Gastroesophageal sphincter (tissue), 4 donors: ENCODE measurements around the gene CENPT. TPM values are rescaled to one million over a fixed set of nuclear protein-coding genes. Genes with fewer than 3 reads are reported as not detected.

Experiments
- ATAC-seq: fragments of 150-250 bp; one replicate; pipeline ENCODE4 v1.9.1; 2016; ENCODE audit warnings: mild to moderate bottlenecking, moderate library complexity
- H3K27ac ChIP-seq, 4 donors: fragments of 200-600 bp; sonication (generic) in 3 of 4; 1 replicate in 3 of 4; 2 replicates in 1 of 4; pipeline ENCODE4 v1.5.1; 2016 to 2019
- H3K27me3 ChIP-seq: fragments of 200-600 bp; sonication (generic); one replicate; pipeline ENCODE4 v1.5.1; 2019
- H3K36me3 ChIP-seq, 2 donors: fragments of 200-600 bp; sonication (generic); one replicate each; pipeline ENCODE4 v1.5.1; 2019; ENCODE audit warnings: control low read depth in 1 of 2
- H3K4me1 ChIP-seq, 3 donors: fragments of 200-600 bp; sonication (generic); 1 replicate in 2 of 3; 2 replicates in 1 of 3; pipeline ENCODE4 v1.5.1; 2016 to 2019; ENCODE audit warnings: control low read depth in 2 of 3
- H3K4me3 ChIP-seq, 2 donors: fragments of 200-600 bp; sonication (generic); one replicate each; pipeline ENCODE4 v1.5.1; 2019; ENCODE audit warnings: mild to moderate bottlenecking in 1 of 2, moderate library complexity in 1 of 2
- H3K9me3 ChIP-seq, 3 donors: fragments of 200-600 bp; sonication (generic); one replicate each; pipeline ENCODE4 v1.5.1; 2017 to 2019; ENCODE audit warnings: control low read depth in 2 of 3
- CTCF ChIP-seq, 4 experiments: fragments of 200-600 bp in 2 of 4; fragments of 450-650 bp in 2 of 4; sonication (generic) in 1 of 4; IDR thresholded peaks; one replicate each; pipeline ENCODE4 v1.5.1; 2017 to 2019; ENCODE audit warnings: antibody characterized with exemption in 4 of 4, mild to moderate bottlenecking in 2 of 4, moderate library complexity in 2 of 4
- EP300 ChIP-seq: sonication (generic); formaldehyde crosslinking; IDR thresholded peaks from one replicate; pipeline ENCODE4 v1.6.1; 2017; ENCODE audit warnings: antibody characterized with exemption, mild to moderate bottlenecking
- POLR2A ChIP-seq, 2 donors: fragments of 450-650 bp; IDR thresholded peaks; one replicate each; pipeline ENCODE4 v1.6.1; 2017; ENCODE audit warnings: antibody characterized with exemption in 2 of 2, mild to moderate bottlenecking in 2 of 2, moderate library complexity in 1 of 2
- POLR2AphosphoS5 ChIP-seq: sonication (generic); formaldehyde crosslinking; IDR thresholded peaks from one replicate; pipeline ENCODE4 v1.6.1; 2017; ENCODE audit warnings: antibody characterized with exemption
- WGBS, 2 donors: methylation state at CpG; one replicate each; pipeline ENCODE4 v1.1.5; 2018; ENCODE audit warnings: low coverage in 1 of 2; 5-methylcytosine and 5-hydroxymethylcytosine counted together
- total RNA-seq, 4 donors: library from RNA; depleted of rRNA; stranded (reverse); fragments of >200 nt; gene quantifications; one replicate each; pipeline ENCODE4 v1.1.0, GENCODE V29; 2016

CENPT gene
- total RNA-seq, 4 donors from 2014 or later = 15.4 to 44.2 (median 35.3) TPM

DNA sequence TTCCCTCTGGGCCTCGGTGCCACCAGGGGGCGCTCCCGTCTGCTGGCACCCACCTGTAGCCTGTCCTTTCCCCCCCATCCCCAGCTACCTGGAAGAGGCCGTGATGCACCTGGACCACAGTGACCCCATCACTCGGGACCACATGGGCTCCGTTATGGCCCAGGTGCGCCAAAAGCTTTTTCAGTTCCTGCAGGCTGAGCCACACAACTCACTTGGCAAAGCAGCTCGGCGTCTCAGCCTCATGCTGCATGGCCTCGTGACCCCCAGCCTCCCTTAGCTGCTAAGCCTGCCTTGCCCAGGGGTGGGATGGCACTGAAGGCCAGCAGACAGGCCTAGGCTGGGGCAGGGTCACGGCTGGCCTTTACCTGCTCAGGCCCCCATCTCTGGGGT lies 36.4 kb upstream of the CENPT start:
- WGBS, 2 donors = 40% methylated on average over 5 of the region's 11 CpGs; no CpG with 5 or more reads in 1 of the 2 donors
- H3K4me3 ChIP-seq = no peak overlapping the region
- peak; percentile 56 for ATAC-seq
- TF ChIP-seq POLR2A (IDR thresholded peaks at IDR 0.05) (no peak), CTCF (IDR thresholded peaks at IDR 0.05) (peak in 3 of 4 experiments; percentile 71 to 93 (median 86)), POLR2AphosphoS5 (no peak), EP300 (no peak)
- H3K27me3 ChIP-seq = no peaks in the 10 kb centered on the region
- no peaks in the 10 kb centered on the region for H3K9me3 ChIP-seq
- H3K27ac ChIP-seq = peak overlapping the region; percentile 16 to 83 (median 67)
- H3K36me3 ChIP-seq = peaks cover 0 to 69% of the 10 kb centered on the region in 2 donors
- H3K4me1 ChIP-seq = peaks cover 0 to 25% (median 8%) of the 10 kb centered on the region in 3 donors

DNA sequence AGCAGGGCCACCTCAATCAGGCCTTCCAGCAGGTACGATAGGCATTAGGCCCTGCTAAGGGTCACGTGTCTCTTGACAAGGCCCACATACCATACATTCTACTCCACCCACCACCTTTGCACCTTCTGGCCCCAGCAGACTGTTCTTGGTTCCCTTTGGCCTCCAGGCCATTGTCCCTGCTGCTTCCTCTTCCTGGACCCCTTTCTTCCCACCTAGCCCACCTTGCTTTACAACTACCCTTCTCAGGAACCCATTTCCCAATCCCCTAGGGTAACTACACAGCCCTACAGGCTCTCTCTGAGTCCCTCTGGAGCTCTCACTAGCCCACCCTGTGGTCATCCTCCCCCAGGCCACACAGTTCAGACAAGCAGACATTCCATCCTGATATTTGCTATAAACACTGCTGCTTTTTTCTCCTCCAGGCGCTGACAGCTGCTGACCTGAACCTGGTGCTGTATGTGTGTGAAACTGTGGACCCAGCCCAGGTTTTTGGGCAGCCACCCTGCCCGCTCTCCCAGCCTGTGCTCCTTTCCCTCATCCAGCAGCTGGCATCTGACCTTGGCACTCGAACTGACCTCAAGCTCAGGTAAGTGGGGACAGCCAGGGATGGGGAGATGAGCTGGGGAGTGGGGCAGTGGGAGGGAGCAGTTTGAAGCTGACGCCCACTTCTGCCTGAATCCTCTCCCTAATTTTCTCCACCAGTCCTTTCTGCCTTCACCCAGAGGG lies 35.8 kb upstream of the CENPT start:
- no peak overlapping the region for H3K4me3 ChIP-seq
- 55 to 79% methylated on average over 3 of the region's 6 CpGs for WGBS, 2 donors
- TF ChIP-seq POLR2AphosphoS5 (no peak), POLR2A (IDR thresholded peaks at IDR 0.05) (no peak), EP300 (no peak), CTCF (IDR thresholded peaks at IDR 0.05) (no peak)
- H3K27me3 ChIP-seq = no peaks in the 10 kb centered on the region
- H3K9me3 ChIP-seq = no peaks in the 10 kb centered on the region
- H3K36me3 ChIP-seq = peaks cover 0 to 75% of the 10 kb centered on the region in 2 donors
- ATAC-seq = no peak
- H3K27ac ChIP-seq = peak overlapping the region in 2 of 4 donors; percentile 73 to 83
- peaks cover 0 to 25% (median 8%) of the 10 kb centered on the region in 3 donors for H3K4me1 ChIP-seq

DNA sequence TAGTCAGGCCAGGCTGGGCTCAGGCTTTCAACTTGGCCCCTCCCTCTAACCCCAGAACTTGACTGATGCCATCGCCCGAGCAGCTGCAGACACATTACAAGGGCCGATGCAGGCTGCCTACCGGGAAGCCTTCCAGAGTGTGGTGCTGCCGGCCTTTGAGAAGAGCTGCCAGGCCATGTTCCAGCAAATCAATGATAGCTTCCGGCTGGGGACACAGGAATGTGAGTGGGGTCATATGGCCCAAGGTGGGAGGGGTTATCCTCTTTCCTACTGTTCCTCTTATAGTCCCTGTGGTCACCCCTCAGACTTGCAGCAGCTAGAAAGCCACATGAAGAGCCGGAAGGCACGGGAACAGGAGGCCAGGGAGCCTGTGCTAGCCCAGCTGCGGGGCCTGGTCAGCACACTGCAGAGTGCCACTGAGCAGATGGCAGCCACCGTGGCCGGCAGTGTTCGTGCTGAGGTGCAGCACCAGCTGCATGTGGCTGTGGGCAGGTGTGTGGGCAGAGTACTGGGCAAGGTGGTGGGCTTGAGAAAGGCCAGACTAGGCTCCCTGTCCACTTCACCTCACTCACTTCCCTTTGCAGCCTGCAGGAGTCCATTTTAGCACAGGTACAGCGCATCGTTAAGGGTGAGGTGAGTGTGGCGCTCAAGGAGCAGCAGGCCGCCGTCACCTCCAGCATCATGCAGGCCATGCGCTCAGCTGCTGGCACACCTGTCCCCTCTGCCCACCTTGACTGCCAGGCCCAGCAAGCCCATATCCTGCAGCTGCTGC lies 35.1 kb upstream of the CENPT start:
- Histone ChIP-seq H3K27ac (peak overlapping the region in 1 of 4 donors; percentile 83), H3K4me1 (peaks cover 0 to 25% (median 8%) of the 10 kb centered on the region in 3 donors), H3K9me3 (no peaks in the 10 kb centered on the region), H3K4me3 (no peak overlapping the region), H3K36me3 (peaks cover 0 to 83% of the 10 kb centered on the region in 2 donors), H3K27me3 (no peaks in the 10 kb centered on the region)
- 20 to 86% methylated on average over 1 of the region's 18 CpGs for WGBS, 2 donors
- TF ChIP-seq EP300 (no peak), POLR2A (IDR thresholded peaks at IDR 0.05) (no peak), POLR2AphosphoS5 (no peak), CTCF (IDR thresholded peaks at IDR 0.05) (no peak)
- ATAC-seq = no peak

DNA sequence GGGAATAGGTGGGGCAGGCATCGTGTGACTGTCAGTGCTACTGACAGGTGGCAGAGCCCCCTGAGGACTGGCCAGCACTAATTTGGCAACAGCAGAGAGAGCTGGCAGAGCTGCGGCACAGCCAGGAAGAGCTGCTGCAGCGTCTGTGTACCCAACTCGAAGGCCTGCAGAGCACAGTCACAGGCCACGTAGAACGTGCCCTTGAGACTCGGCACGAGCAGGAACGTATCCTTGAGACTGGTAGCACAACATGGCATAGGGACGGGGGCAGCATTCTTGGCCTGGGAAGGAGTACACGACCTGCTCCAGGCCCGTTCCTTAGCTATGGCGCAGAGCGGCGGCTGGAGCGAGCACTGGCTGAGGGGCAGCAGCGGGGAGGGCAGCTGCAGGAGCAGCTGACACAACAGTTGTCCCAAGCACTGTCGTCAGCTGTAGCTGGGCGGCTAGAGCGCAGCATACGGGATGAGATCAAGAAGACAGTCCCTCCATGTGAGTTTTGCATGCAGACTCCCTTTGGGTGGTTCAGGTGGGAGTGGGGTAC lies 34.2 kb upstream of the CENPT start:
- Histone ChIP-seq H3K27ac (no peak overlapping the region), H3K9me3 (no peaks in the 10 kb centered on the region), H3K4me3 (no peak overlapping the region), H3K4me1 (peaks cover 0 to 30% (median 8%) of the 10 kb centered on the region in 3 donors), H3K36me3 (peaks cover 0 to 91% of the 10 kb centered on the region in 2 donors), H3K27me3 (no peaks in the 10 kb centered on the region)
- no peak for TF ChIP-seq CTCF (IDR thresholded peaks at IDR 0.05)
- no peak for TF ChIP-seq POLR2A (IDR thresholded peaks at IDR 0.05)
- TF ChIP-seq POLR2AphosphoS5 = no peak
- no peak for TF ChIP-seq EP300
- ATAC-seq = no peak
- 85 to 93% methylated on average over 11 of the region's 21 CpGs for WGBS, 2 donors
